ENCODE data around the gene TPRA1. TPM values are rescaled to one million over a fixed set of nuclear protein-coding genes. Genes with fewer than 3 reads are reported as not detected.

TPRA1 gene
- total RNA-seq, 1 donor from 2014 or later, result 76.6 TPM

DNA sequence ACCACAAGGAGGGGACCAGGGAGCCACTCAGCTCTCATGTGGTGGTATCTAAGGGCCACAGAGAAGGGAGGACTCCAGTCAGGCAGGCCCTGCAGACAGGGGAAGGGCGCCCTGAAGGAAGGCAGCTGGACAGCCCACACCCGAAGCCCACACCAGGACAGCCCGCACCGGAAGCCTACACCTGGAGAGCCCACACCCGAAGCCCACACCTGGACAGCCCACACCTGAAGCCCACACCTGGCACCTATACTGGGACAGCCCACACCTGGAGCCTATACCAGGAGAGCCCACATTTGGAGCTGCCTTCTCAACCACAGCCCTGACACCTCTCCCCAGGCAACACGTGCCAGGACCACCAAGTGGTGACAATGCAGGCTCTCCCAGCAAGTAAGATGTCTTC lies 11.7 kb downstream of the TPRA1 start:
- no peak for DNase-seq (ENCODE audit: low read depth)
- H3K4me3 ChIP-seq (ENCODE audit: low read depth, low read length), result no peak overlapping the region
- TF ChIP-seq CTCF (conservative IDR thresholded peaks at IDR 0.05; ENCODE audit: low read depth, low read length), result no peak

DNA sequence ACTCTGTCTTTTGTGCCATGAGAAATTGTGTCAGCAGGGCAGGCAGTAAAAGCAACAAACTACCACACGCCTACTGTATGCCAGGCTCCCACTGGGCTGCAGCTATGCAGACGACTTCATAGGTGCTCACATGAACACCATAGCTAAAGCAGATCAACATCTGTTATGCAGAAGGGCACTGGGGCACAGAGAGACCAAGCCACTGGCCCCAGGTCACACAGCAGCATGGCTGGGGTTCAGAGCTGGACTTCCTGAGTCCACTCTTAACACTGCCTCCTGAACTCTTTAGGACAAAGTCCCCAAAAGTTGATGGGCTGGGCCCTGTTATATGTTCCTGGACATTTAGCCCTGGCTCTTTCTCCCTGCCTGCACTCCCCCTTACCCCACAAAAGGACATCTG lies 12.4 kb downstream of the TPRA1 start:
- no peak for TF ChIP-seq CTCF (conservative IDR thresholded peaks at IDR 0.05; ENCODE audit: low read depth, low read length)
- no peak overlapping the region for H3K4me3 ChIP-seq (ENCODE audit: low read depth, low read length)
- no peak for DNase-seq (ENCODE audit: low read depth)

GRCh38 chr3:127577448-127577847 lies 13.1 kb downstream of the TPRA1 start:
- no peak for DNase-seq (ENCODE audit: low read depth)
- no peak for TF ChIP-seq CTCF (conservative IDR thresholded peaks at IDR 0.05; ENCODE audit: low read depth, low read length)
- H3K4me3 ChIP-seq (ENCODE audit: low read depth, low read length), result no peak overlapping the region

GRCh38 chr3:127574880-127575878 lies 15.4 kb downstream of the TPRA1 start:
- peak; percentile 98 for TF ChIP-seq CTCF (conservative IDR thresholded peaks at IDR 0.05; ENCODE audit: low read depth, low read length)
- no peak overlapping the region for H3K4me3 ChIP-seq (ENCODE audit: low read depth, low read length)
- no peak for DNase-seq (ENCODE audit: low read depth)

GRCh38 chr3:127573912-127574311 lies 16.6 kb downstream of the TPRA1 start:
- no peak for DNase-seq (ENCODE audit: low read depth)
- no peak for TF ChIP-seq CTCF (conservative IDR thresholded peaks at IDR 0.05; ENCODE audit: low read depth, low read length)

GRCh38 chr3:127573401-127573800 lies 17.1 kb downstream of the TPRA1 start:
- no peak for TF ChIP-seq CTCF (conservative IDR thresholded peaks at IDR 0.05; ENCODE audit: low read depth, low read length)
- DNase-seq (ENCODE audit: low read depth), result no peak
- H3K4me3 ChIP-seq (ENCODE audit: low read depth, low read length), result no peak overlapping the region

More at GRCh38 chr3:127573912-127574311, 16.6 kb downstream of the TPRA1 start:
- H3K4me3 ChIP-seq (ENCODE audit: low read depth, low read length), result no peak overlapping the region

All from epithelial cell of proximal tubule (primary cell).